ENCODE results near the gene TIMD4.
"Not testable (repeated sequence)": the region's sequence is repeated elsewhere in the genome, so short reads cannot be mapped to it uniquely, and the experiment has no call there.

TIMD4 gene

DNA sequence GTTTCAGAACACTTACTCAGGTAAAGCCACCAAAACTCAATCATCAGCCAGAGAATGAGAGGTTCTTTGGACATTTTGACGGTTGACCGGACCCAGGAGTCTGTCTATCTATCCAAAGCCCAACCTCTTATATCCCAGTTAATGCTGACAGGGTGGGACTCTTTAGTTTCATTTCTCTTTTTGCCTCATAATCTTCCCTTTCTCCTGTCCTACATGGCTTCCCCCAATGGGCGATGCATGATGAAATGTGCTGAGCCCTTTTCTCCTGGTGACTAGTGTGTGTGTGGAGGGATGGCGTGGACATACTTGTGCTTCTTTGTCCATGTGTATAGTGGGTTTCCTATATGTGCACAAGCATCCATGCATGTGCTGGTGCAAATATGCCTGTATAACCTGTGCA, at the start of gene TIMD4:
TIMD4 (minus strand) TSS at position 102 of the 400 bp plus-strand sequence; CDS start at position 74, 28 bp downstream.
- no peak within 1 kb of the TSS for H3K9ac ChIP-seq (ENCODE audit: low read length)
- H3K9me3 ChIP-seq (ENCODE audit: control insufficient read depth, low read depth, low read length) = no peaks in the 10 kb centered on the region
- H3K36me3 ChIP-seq (ENCODE audit: control insufficient read depth, low read depth, low read length) = no peaks in the 10 kb centered on the region

DNA sequence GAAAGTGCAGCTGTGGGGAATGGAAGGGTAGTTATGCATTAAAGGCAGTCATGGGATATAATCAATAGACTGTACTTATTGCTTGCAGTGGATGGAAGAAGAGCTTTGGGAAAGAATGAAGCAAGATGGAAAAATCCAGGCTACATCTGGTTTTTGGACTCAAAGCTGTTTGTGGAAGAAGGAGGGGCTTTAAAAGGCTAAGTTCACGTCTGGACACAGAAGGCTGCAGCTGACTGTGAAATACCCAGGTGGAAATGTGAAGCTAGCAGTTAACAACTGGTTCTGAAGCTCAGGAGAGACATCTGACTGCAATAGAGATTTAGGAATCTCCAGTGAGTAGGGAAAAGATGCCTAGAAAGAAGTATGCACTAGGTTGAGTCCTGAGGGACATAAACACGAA, 43.2 kb upstream of the TIMD4 start:
- Histone ChIP-seq H3K36me3 (ENCODE audit: control insufficient read depth, low read depth, low read length) (no peaks in the 10 kb centered on the region), H3K4me3 (ENCODE audit: low read length) (no peak overlapping the region), H3K9me3 (ENCODE audit: control insufficient read depth, low read depth, low read length) (no peaks in the 10 kb centered on the region), H3K4me1 (ENCODE audit: control insufficient read depth, low read depth, low read length) (no peaks in the 10 kb centered on the region), H3K9ac (ENCODE audit: low read length) (no peak overlapping the region), H3K27ac (ENCODE audit: low read length) (no peak overlapping the region), H3K27me3 (ENCODE audit: control insufficient read depth, insufficient read depth, low read length) (no peaks in the 10 kb centered on the region)

More for the DNA sequence above, at the start of gene TIMD4:
- peaks cover 7% of the 10 kb centered on the region for H3K4me1 ChIP-seq (ENCODE audit: control insufficient read depth, low read depth, low read length)
- no peak within 1 kb of the TSS for H3K27ac ChIP-seq (ENCODE audit: low read length)
- H3K4me3 ChIP-seq (ENCODE audit: low read length) = no peak within 1 kb of the TSS
- H3K27me3 ChIP-seq (ENCODE audit: control insufficient read depth, insufficient read depth, low read length) = no peaks in the 10 kb centered on the region

DNA sequence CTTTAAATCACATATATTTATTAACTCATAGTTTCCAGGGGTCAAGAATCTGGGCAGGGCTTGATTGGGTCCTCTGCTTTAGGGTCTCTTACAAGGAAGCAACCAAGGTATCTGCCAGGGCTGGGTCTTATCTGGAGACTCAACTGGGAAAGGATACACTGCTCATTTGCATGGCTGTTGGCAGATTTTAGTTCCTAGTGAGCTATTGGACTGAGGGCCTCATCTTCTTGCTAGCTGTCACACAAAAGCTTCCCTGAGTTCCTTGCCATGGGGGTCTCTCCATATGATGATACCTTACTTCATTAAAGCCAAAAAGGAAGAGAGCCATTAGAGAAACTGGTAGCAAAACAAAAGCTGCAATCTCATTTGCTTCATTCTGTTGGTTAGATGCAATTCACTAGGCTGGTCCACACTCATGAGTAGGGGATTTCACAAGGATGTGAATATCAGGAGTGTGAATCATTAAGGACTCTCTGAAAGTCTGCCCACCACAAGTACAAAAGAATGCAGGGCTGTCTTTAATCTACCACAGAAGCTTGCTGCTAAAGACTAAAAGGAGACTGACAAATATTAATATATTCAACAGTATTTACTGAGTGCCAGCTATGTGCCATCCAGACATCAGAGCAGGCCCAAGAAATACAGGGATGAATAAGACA, 42.0 kb upstream of the TIMD4 start:
- Histone ChIP-seq H3K27me3 (ENCODE audit: control insufficient read depth, insufficient read depth, low read length) (no peaks in the 10 kb centered on the region), H3K9me3 (ENCODE audit: control insufficient read depth, low read depth, low read length) (no peaks in the 10 kb centered on the region), H3K36me3 (ENCODE audit: control insufficient read depth, low read depth, low read length) (no peaks in the 10 kb centered on the region)

DNA sequence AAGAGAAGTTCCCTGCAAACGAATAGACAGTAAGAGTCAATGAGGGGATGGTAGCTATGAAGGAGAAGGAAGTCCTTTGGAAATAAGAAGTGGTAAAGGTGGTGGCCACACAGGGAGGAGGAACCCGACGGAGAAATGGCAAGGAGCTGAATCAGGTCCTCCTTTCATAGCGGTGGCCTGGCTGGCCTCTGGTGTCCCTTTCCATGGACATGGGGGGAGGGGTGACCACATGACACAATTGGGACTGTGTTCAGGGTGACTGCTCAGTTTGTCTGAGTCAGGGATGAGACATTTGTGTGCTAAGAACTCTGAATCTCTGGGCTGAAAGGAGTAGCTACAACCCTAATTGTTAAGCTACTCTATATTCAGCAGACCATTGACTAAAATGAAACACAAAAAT, 28.7 kb upstream of the TIMD4 start:
- Histone ChIP-seq H3K27ac (ENCODE audit: low read length) (no peak overlapping the region), H3K4me3 (ENCODE audit: low read length) (no peak overlapping the region), H3K36me3 (ENCODE audit: control insufficient read depth, low read depth, low read length) (no peaks in the 10 kb centered on the region), H3K9ac (ENCODE audit: low read length) (no peak overlapping the region), H3K4me1 (ENCODE audit: control insufficient read depth, low read depth, low read length) (no peaks in the 10 kb centered on the region), H3K9me3 (ENCODE audit: control insufficient read depth, low read depth, low read length) (no peaks in the 10 kb centered on the region), H3K27me3 (ENCODE audit: control insufficient read depth, insufficient read depth, low read length) (no peaks in the 10 kb centered on the region)

More for the DNA sequence above, 42.0 kb upstream of the TIMD4 start:
- no peak overlapping the region for H3K27ac ChIP-seq (ENCODE audit: low read length)
- H3K4me3 ChIP-seq (ENCODE audit: low read length) = no peak overlapping the region
- H3K9ac ChIP-seq (ENCODE audit: low read length) = no peak overlapping the region
- H3K4me1 ChIP-seq (ENCODE audit: control insufficient read depth, low read depth, low read length) = no peaks in the 10 kb centered on the region

DNA sequence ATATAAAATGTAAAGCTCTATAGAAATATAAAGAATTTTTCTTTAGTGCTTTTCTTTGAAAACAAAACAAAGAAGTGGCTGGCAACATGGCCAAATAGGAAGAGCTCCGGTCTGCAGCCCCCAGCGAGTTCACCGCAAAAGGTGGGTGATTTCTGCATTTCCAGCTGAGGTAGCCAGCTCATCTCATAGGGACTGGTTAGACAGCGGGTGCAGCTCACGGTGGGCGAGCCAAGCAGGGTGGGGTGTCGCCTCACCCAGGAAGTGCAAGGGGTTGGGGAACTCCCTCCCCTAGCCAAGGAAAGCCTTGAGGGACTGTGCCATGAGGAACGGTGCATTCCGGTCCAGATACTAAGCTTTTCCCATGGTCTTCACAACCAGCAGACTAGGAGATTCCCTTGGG, 21.0 kb upstream of the TIMD4 start:
- Histone ChIP-seq H3K4me3 (ENCODE audit: low read length) (no peak overlapping the region), H3K27me3 (ENCODE audit: control insufficient read depth, insufficient read depth, low read length) (no peaks in the 10 kb centered on the region), H3K36me3 (ENCODE audit: control insufficient read depth, low read depth, low read length) (no peaks in the 10 kb centered on the region), H3K9me3 (ENCODE audit: control insufficient read depth, low read depth, low read length) (no peaks in the 10 kb centered on the region), H3K27ac (ENCODE audit: low read length) (no peak overlapping the region), H3K4me1 (ENCODE audit: control insufficient read depth, low read depth, low read length) (no peaks in the 10 kb centered on the region), H3K9ac (ENCODE audit: low read length) (no peak overlapping the region)

DNA sequence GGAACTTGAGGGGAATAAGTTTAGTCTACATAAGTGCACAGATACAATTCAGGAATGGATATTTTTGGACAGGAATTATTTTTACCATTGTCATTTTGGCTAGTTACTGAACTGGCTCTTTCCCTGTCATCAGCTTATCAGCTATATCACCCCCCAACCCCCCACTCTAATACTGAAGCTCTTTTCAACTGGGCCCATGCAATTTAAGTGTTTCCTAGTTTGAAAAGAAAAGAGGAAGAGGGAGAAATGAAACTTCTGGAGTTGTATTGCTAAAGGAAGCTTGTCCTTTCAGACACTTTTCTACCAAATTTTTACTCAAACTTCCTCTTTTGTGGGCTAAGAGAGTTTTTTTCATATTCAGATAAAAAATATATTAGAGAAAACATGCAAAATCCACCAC, 18.5 kb upstream of the TIMD4 start:
- Histone ChIP-seq H3K4me3 (ENCODE audit: low read length) (no peak overlapping the region), H3K9me3 (ENCODE audit: control insufficient read depth, low read depth, low read length) (no peaks in the 10 kb centered on the region), H3K36me3 (ENCODE audit: control insufficient read depth, low read depth, low read length) (no peaks in the 10 kb centered on the region), H3K4me1 (ENCODE audit: control insufficient read depth, low read depth, low read length) (no peaks in the 10 kb centered on the region), H3K27me3 (ENCODE audit: control insufficient read depth, insufficient read depth, low read length) (no peaks in the 10 kb centered on the region), H3K27ac (ENCODE audit: low read length) (no peak overlapping the region), H3K9ac (ENCODE audit: low read length) (no peak overlapping the region)

DNA sequence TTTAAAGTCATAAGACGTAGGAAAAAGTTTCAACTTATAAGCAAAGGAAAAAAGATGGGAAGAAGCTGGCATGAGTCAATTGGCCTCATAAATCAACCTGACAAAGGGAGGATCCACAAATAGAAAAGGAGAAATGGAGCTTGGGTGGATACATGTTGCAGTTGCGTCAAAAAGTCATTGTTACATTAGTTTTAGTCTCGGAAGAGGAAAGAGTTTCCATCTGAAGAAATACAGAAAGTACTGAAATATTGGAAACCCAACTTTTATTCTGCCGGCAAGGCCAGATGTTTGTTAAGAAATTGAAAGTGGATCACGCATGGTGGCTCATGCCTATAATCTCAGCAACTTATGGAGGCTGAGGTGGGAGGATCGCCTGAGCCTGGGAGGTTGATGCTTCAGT, 11.3 kb upstream of the TIMD4 start:
- no peaks in the 10 kb centered on the region for H3K36me3 ChIP-seq (ENCODE audit: control insufficient read depth, low read depth, low read length)
- H3K27ac ChIP-seq (ENCODE audit: low read length) = no peak overlapping the region
- no peak overlapping the region for H3K4me3 ChIP-seq (ENCODE audit: low read length)
- no peaks in the 10 kb centered on the region for H3K27me3 ChIP-seq (ENCODE audit: control insufficient read depth, insufficient read depth, low read length)
- H3K4me1 ChIP-seq (ENCODE audit: control insufficient read depth, low read depth, low read length) = no peaks in the 10 kb centered on the region
- H3K9ac ChIP-seq (ENCODE audit: low read length) = no peak overlapping the region
- no peaks in the 10 kb centered on the region for H3K9me3 ChIP-seq (ENCODE audit: control insufficient read depth, low read depth, low read length)

DNA sequence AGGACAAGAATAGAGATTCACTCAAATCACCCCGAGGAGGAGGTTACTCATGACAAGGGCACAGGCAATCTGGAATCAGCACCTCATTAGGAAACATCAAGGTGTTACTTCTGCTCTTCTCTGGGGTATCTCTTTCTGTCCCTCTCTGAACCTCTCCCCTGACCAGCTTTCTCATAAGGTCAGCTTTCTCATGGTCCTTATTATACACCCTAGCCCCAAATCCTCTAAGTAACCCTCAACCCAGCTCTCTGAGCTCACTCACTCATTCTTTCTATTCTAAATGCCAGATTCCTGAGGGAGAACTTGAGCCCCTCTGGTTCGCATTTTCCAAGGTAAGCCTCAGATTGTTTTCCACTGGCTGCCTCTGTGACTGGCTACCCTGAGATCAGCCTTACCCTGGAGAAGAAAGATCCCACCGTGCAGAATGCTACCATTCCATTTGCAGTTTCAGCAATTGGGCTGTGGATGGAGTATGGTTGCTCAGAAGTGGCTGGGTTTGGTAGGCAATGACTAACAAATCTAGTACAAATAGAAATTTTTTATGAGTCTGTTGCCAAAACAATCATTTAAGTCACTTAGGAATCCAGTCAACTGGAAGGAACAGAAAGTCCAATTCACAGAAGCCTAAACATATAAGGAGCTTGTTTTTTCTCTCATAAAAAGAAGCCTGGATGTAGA, 9.0 kb upstream of the TIMD4 start:
- Histone ChIP-seq H3K27me3 (ENCODE audit: control insufficient read depth, insufficient read depth, low read length) (no peaks in the 10 kb centered on the region), H3K9me3 (ENCODE audit: control insufficient read depth, low read depth, low read length) (no peaks in the 10 kb centered on the region), H3K4me1 (ENCODE audit: control insufficient read depth, low read depth, low read length) (no peaks in the 10 kb centered on the region), H3K9ac (ENCODE audit: low read length) (no peak overlapping the region), H3K4me3 (ENCODE audit: low read length) (no peak overlapping the region), H3K36me3 (ENCODE audit: control insufficient read depth, low read depth, low read length) (no peaks in the 10 kb centered on the region), H3K27ac (ENCODE audit: low read length) (no peak overlapping the region)

DNA sequence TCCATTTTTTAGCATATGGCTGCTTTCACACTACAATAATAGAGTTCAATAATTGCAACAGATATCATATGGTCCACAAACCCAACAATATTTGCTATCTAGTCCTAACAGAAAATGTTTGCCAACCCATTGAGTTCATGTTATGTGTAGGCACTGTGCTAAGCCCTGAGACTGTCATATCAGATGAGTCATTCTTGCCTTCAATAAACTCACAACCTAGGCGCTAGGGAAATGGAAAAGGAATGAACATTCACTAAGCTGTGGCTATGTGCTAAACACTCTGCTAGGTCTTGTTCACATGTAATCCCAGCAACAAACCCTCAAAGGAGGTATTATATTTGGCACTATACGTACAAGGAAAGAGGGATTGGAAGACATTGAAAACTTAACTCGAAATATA, 8.4 kb upstream of the TIMD4 start:
- Histone ChIP-seq H3K27ac (ENCODE audit: low read length) (no peak overlapping the region), H3K4me1 (ENCODE audit: control insufficient read depth, low read depth, low read length) (no peaks in the 10 kb centered on the region), H3K27me3 (ENCODE audit: control insufficient read depth, insufficient read depth, low read length) (no peaks in the 10 kb centered on the region), H3K36me3 (ENCODE audit: control insufficient read depth, low read depth, low read length) (no peaks in the 10 kb centered on the region), H3K9me3 (ENCODE audit: control insufficient read depth, low read depth, low read length) (no peaks in the 10 kb centered on the region), H3K4me3 (ENCODE audit: low read length) (no peak overlapping the region), H3K9ac (ENCODE audit: low read length) (no peak overlapping the region)

DNA sequence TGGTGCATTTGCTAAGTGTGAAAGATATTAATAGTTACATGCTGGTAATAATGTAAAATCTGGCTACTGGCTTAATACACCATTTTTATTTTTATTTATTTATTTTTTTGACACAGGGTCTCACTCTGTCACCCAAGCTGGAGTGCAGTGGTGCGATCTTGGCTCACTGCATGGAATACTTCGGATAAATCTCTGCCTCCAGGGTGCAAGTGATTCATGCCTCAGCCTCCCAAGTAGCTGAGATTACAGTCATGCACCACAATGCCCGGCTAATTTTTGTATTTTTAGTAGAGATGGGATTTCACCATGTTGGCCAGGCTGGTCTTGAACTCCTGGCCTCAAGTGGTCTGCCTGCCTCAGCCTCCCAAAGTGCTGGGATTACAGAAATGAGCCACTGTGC, 4.4 kb upstream of the TIMD4 start:
- H3K27me3 ChIP-seq (ENCODE audit: control insufficient read depth, insufficient read depth, low read length); H3K27ac ChIP-seq (ENCODE audit: low read length); H3K36me3 ChIP-seq (ENCODE audit: control insufficient read depth, low read depth, low read length); H3K4me3 ChIP-seq (ENCODE audit: low read length); H3K4me1 ChIP-seq (ENCODE audit: control insufficient read depth, low read depth, low read length); H3K9me3 ChIP-seq (ENCODE audit: control insufficient read depth, low read depth, low read length); H3K9ac ChIP-seq (ENCODE audit: low read length): not testable (repeated sequence)

DNA sequence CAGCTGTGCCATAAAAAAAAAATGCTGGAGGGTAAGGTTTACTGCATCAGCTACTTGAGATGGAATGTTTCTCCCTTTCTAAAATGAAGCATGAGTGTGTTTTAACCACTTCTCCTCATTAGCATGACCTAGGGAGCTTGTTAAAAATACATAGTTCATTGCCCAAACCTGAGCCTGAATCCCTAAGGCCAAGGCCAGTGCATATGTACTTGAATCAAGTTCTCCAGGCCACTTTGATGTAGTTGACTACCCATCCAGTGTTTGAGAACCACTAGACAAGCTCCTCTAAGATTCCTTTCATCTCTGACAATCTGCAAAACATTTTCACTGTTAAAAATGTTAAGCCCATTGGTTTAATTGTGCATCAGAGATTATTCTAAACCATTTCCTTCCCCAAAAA, 6.7 kb downstream of the TIMD4 start:
- no peak overlapping the region for H3K9ac ChIP-seq (ENCODE audit: low read length)
- no peaks in the 10 kb centered on the region for H3K9me3 ChIP-seq (ENCODE audit: control insufficient read depth, low read depth, low read length)
- peaks cover 7% of the 10 kb centered on the region for H3K4me1 ChIP-seq (ENCODE audit: control insufficient read depth, low read depth, low read length)
- H3K4me3 ChIP-seq (ENCODE audit: low read length) = no peak overlapping the region
- H3K36me3 ChIP-seq (ENCODE audit: control insufficient read depth, low read depth, low read length) = no peaks in the 10 kb centered on the region
- no peak overlapping the region for H3K27ac ChIP-seq (ENCODE audit: low read length)
- no peaks in the 10 kb centered on the region for H3K27me3 ChIP-seq (ENCODE audit: control insufficient read depth, insufficient read depth, low read length)

DNA sequence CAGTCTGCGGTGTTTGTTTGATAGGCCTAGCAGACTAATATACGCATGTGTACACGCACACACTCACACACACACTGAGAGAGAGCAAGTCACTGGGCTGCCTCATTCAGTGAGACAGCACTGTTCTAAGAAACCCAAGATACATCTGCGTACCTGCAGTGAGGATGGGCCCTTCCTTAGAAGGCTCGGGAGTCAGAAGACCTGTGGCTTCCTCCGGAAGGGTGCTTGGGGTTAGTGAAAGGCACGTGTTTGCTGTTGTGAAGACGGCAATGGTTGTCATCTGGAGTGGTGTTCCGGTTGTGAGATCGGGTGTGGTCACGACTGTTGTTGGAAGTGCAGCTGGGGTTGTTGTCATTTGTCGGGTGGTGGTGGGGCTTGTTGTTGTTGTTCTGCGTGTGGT, 11.7 kb downstream of the TIMD4 start:
- H3K27me3 ChIP-seq (ENCODE audit: control insufficient read depth, insufficient read depth, low read length) = no peaks in the 10 kb centered on the region
- H3K36me3 ChIP-seq (ENCODE audit: control insufficient read depth, low read depth, low read length) = no peaks in the 10 kb centered on the region
- no peak overlapping the region for H3K27ac ChIP-seq (ENCODE audit: low read length)
- no peaks in the 10 kb centered on the region for H3K4me1 ChIP-seq (ENCODE audit: control insufficient read depth, low read depth, low read length)
- no peak overlapping the region for H3K9ac ChIP-seq (ENCODE audit: low read length)
- no peak overlapping the region for H3K4me3 ChIP-seq (ENCODE audit: low read length)
- no peaks in the 10 kb centered on the region for H3K9me3 ChIP-seq (ENCODE audit: control insufficient read depth, low read depth, low read length)
